SK-N-SH treated with all-trans-retinoic acid at 6 μM for 48 hours (cell line): ENCODE data around the gene CHST12.

ENCODE experiments used
- ATAC-seq: fragments of 200-7000 bp; cut with Tn5 transposase; 3 replicates; pipeline ENCODE4 v1.9.1; 2020; ENCODE audit warnings: mild to moderate bottlenecking, moderate library complexity
- ARNTL ChIP-seq: fragments of 450-650 bp; formaldehyde crosslinking; IDR thresholded peaks from 2 replicates; pipeline ENCODE4 v1.5.0; 2020; ENCODE audit warnings: low read depth, mild to moderate bottlenecking, moderate library complexity, borderline replicate concordance
- BACH2 ChIP-seq: fragments of 250-450 bp; sonication (Bioruptor Pico); IDR thresholded peaks from 2 replicates; pipeline ENCODE4 v1.9.0; 2021; ENCODE audit warnings: mild to moderate bottlenecking, borderline replicate concordance
- CSDC2 ChIP-seq: fragments of 250-450 bp; sonication (Bioruptor Pico); IDR thresholded peaks from 2 replicates; pipeline ENCODE4 v1.5.0; 2020; ENCODE audit warnings: mild to moderate bottlenecking, moderate library complexity
- ESRRG ChIP-seq: fragments of 250-450 bp; sonication (Bioruptor Pico); IDR thresholded peaks from 2 replicates; pipeline ENCODE4 v1.6.1; 2021; ENCODE audit warnings: mild to moderate bottlenecking
- GLIS3 ChIP-seq: fragments of 250-450 bp; sonication (Bioruptor Pico); IDR thresholded peaks from 2 replicates; pipeline ENCODE4 v1.5.0; 2020; ENCODE audit warnings: mild to moderate bottlenecking, moderate library complexity
- ISL1 ChIP-seq: fragments of 250-450 bp; sonication (Bioruptor Pico); IDR thresholded peaks from 2 replicates; pipeline ENCODE4 v2.1.2; 2022; ENCODE audit warnings: mild to moderate bottlenecking, moderate library complexity
- OSR1 ChIP-seq: fragments of 250-450 bp; sonication (Bioruptor Pico); IDR thresholded peaks from 2 replicates; pipeline ENCODE4 v1.8.0; 2022; ENCODE audit warnings: moderate library complexity, mild to moderate bottlenecking, inconsistent platforms
- PPARA ChIP-seq: fragments of 250-450 bp; sonication (Bioruptor Pico); IDR thresholded peaks from 2 replicates; pipeline ENCODE4 v1.5.0; 2020; ENCODE audit warnings: mild to moderate bottlenecking, borderline replicate concordance
- RARB ChIP-seq: fragments of 250-450 bp; sonication (Bioruptor Pico); IDR thresholded peaks from 2 replicates; pipeline ENCODE4 v1.8.0; 2021; ENCODE audit warnings: mild to moderate bottlenecking, moderate library complexity
- SNAI2 ChIP-seq: fragments of 250-450 bp; sonication (Bioruptor Pico); IDR thresholded peaks from 2 replicates; pipeline ENCODE4 v1.5.0; 2020; ENCODE audit warnings: mild to moderate bottlenecking, moderate library complexity
- TCF4 ChIP-seq: fragments of 250-450 bp; sonication (Bioruptor Pico); IDR thresholded peaks from 2 replicates; pipeline ENCODE4 v1.8.0; 2021; ENCODE audit warnings: mild to moderate bottlenecking, moderate library complexity, borderline replicate concordance
- TOX ChIP-seq: fragments of 250-450 bp; sonication (Bioruptor Pico); IDR thresholded peaks from 2 replicates; pipeline ENCODE4 v1.8.0; 2021; ENCODE audit warnings: mild to moderate bottlenecking, moderate library complexity, borderline replicate concordance
- ZC3H10 ChIP-seq: fragments of 250-450 bp; sonication (Bioruptor Pico); IDR thresholded peaks from 2 replicates; pipeline ENCODE4 v1.5.1; 2021; ENCODE audit warnings: mild to moderate bottlenecking, moderate library complexity
- ZFP3 ChIP-seq: fragments of 250-450 bp; sonication (Bioruptor Pico); IDR thresholded peaks from 2 replicates; pipeline ENCODE4 v1.5.0; 2020; ENCODE audit warnings: mild to moderate bottlenecking, moderate library complexity
- ZFP30 ChIP-seq: fragments of 450-650 bp; formaldehyde crosslinking; IDR thresholded peaks from 2 replicates; pipeline ENCODE4 v1.5.0; 2022; ENCODE audit warnings: mild to moderate bottlenecking, moderate library complexity
- ZNF565 ChIP-seq: fragments of 450-650 bp; formaldehyde crosslinking; conservative IDR thresholded peaks from 2 replicates; pipeline ENCODE4 v1.5.0; 2020; ENCODE audit warnings: low read depth, mild to moderate bottlenecking, moderate library complexity
- ZNF70 ChIP-seq: fragments of 450-650 bp; formaldehyde crosslinking; IDR thresholded peaks from 2 replicates; pipeline ENCODE4 v1.5.0; 2020; ENCODE audit warnings: mild to moderate bottlenecking, moderate library complexity
- ZNF8 ChIP-seq: fragments of 450-650 bp; formaldehyde crosslinking; IDR thresholded peaks from 2 replicates; pipeline ENCODE4 v1.5.0; 2020; ENCODE audit warnings: mild to moderate bottlenecking, moderate library complexity
- TF ChIP-seq, protein P1 (sequence below): fragments of 250-450 bp; sonication (Bioruptor Pico); IDR thresholded peaks from 2 replicates; pipeline ENCODE4 v1.5.1; 2021; ENCODE audit warnings: mild to moderate bottlenecking, moderate library complexity
- TF ChIP-seq, protein P2 (sequence below): fragments of 250-450 bp; sonication (Bioruptor Pico); IDR thresholded peaks from 2 replicates; pipeline ENCODE4 v1.8.0; 2021; ENCODE audit warnings: low read depth, mild to moderate bottlenecking, moderate library complexity, borderline replicate concordance
- TF ChIP-seq, protein P3 (sequence below): fragments of 250-450 bp; sonication (Bioruptor Pico); IDR thresholded peaks from 2 replicates; pipeline ENCODE4 v1.5.0; 2020; ENCODE audit warnings: mild to moderate bottlenecking, moderate library complexity
- TF ChIP-seq, protein P4 (sequence below): fragments of 250-450 bp; sonication (Bioruptor Pico); IDR thresholded peaks from 2 replicates; pipeline ENCODE4 v1.5.1; 2020; ENCODE audit warnings: low read depth, mild to moderate bottlenecking, moderate library complexity

The CHST12 gene

DNA sequence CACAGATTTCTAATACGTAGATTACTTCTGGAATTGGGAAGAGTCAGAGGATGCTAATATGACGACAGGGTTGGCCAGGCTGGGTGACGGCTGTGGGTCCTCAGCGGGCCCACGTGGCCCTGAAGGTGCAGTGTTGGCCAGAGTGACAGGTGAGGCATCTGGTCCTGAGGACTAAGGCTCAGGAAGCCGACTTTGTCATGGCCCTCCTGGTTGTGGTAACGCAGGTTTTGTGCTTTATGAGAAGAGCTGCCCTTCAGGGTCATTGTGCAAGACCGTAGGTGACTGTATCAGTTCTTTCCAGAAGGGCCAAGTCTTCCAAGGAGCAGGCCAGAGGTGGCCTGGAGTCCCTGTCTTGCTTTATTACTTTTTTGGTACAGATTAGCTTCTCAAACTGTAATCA is 46.2 kb upstream of the CHST12 start:
- TF ChIP-seq RARB (CRISPR knock-in tag) = no peak
- no peak for TF ChIP-seq PPARA
- TF ChIP-seq BACH2 (CRISPR knock-in tag) = no peak
- TF ChIP-seq ZNF70 (CRISPR knock-in tag) = no peak
- no peak for TF ChIP-seq ZC3H10 (CRISPR knock-in tag)
- TF ChIP-seq TOX (CRISPR knock-in tag) = no peak
- TF ChIP-seq ZNF8 = no peak
- no peak for TF ChIP-seq ZNF565 (CRISPR knock-in tag)
- TF ChIP-seq ESRRG (CRISPR knock-in tag) = no peak
- no peak for TF ChIP-seq OSR1 (CRISPR knock-in tag)
- TF ChIP-seq, protein P1, sequence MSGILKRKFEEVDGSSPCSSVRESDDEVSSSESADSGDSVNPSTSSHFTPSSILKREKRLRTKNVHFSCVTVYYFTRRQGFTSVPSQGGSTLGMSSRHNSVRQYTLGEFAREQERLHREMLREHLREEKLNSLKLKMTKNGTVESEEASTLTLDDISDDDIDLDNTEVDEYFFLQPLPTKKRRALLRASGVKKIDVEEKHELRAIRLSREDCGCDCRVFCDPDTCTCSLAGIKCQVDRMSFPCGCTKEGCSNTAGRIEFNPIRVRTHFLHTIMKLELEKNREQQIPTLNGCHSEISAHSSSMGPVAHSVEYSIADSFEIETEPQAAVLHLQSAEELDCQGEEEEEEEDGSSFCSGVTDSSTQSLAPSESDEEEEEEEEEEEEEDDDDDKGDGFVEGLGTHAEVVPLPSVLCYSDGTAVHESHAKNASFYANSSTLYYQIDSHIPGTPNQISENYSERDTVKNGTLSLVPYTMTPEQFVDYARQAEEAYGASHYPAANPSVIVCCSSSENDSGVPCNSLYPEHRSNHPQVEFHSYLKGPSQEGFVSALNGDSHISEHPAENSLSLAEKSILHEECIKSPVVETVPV (CRISPR knock-in tag) = no peak
- no peak for TF ChIP-seq CSDC2 (CRISPR knock-in tag)
- TF ChIP-seq, protein P2, sequence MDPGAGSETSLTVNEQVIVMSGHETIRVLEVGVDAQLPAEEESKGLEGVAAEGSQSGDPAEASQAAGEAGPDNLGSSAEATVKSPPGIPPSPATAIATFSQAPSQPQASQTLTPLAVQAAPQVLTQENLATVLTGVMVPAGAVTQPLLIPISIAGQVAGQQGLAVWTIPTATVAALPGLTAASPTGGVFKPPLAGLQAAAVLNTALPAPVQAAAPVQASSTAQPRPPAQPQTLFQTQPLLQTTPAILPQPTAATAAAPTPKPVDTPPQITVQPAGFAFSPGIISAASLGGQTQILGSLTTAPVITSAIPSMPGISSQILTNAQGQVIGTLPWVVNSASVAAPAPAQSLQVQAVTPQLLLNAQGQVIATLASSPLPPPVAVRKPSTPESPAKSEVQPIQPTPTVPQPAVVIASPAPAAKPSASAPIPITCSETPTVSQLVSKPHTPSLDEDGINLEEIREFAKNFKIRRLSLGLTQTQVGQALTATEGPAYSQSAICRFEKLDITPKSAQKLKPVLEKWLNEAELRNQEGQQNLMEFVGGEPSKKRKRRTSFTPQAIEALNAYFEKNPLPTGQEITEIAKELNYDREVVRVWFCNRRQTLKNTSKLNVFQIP = no peak
- TF ChIP-seq ISL1 (CRISPR knock-in tag) = no peak
- TF ChIP-seq SNAI2 (CRISPR knock-in tag) = no peak
- TF ChIP-seq ZFP30 (CRISPR knock-in tag) = no peak
- TF ChIP-seq, protein P3, sequence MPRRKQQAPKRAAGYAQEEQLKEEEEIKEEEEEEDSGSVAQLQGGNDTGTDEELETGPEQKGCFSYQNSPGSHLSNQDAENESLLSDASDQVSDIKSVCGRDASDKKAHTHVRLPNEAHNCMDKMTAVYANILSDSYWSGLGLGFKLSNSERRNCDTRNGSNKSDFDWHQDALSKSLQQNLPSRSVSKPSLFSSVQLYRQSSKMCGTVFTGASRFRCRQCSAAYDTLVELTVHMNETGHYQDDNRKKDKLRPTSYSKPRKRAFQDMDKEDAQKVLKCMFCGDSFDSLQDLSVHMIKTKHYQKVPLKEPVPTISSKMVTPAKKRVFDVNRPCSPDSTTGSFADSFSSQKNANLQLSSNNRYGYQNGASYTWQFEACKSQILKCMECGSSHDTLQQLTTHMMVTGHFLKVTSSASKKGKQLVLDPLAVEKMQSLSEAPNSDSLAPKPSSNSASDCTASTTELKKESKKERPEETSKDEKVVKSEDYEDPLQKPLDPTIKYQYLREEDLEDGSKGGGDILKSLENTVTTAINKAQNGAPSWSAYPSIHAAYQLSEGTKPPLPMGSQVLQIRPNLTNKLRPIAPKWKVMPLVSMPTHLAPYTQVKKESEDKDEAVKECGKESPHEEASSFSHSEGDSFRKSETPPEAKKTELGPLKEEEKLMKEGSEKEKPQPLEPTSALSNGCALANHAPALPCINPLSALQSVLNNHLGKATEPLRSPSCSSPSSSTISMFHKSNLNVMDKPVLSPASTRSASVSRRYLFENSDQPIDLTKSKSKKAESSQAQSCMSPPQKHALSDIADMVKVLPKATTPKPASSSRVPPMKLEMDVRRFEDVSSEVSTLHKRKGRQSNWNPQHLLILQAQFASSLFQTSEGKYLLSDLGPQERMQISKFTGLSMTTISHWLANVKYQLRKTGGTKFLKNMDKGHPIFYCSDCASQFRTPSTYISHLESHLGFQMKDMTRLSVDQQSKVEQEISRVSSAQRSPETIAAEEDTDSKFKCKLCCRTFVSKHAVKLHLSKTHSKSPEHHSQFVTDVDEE (CRISPR knock-in tag) = no peak
- TF ChIP-seq, protein P4, sequence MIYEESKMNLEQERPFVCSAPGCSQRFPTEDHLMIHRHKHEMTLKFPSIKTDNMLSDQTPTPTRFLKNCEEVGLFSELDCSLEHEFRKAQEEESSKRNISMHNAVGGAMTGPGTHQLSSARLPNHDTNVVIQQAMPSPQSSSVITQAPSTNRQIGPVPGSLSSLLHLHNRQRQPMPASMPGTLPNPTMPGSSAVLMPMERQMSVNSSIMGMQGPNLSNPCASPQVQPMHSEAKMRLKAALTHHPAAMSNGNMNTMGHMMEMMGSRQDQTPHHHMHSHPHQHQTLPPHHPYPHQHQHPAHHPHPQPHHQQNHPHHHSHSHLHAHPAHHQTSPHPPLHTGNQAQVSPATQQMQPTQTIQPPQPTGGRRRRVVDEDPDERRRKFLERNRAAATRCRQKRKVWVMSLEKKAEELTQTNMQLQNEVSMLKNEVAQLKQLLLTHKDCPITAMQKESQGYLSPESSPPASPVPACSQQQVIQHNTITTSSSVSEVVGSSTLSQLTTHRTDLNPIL (CRISPR knock-in tag) = no peak
- ATAC-seq = no peak

DNA sequence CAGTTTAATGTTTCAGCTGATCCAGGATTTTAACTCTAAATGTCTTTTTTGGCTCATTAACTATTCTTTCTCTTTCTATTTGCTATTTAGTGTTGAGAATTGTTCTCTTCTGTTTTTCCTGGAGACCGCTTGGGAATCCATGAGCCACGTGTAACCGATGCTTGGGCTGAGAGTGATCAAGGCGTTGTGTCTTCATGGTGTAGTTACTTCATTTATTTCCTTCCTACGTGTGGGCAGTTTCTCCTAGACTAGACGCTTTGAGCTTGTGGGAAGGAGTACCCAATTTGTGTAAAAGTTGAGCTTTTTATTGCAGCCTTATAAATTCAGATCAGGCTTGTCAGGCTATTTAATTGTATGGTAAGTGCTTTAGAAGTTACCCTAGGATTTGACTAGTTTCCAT is 45.8 kb upstream of the CHST12 start:
- no peak for ATAC-seq
- TF ChIP-seq ZC3H10 (CRISPR knock-in tag) (no peak), TCF4 (CRISPR knock-in tag) (no peak), ZNF8 (no peak), ZNF565 (CRISPR knock-in tag) (no peak), ARNTL (CRISPR knock-in tag) (no peak), TOX (CRISPR knock-in tag) (no peak), OSR1 (CRISPR knock-in tag) (no peak), ESRRG (CRISPR knock-in tag) (no peak), RARB (CRISPR knock-in tag) (no peak), PPARA (no peak), ZFP30 (CRISPR knock-in tag) (no peak), CSDC2 (CRISPR knock-in tag) (no peak), ZNF70 (CRISPR knock-in tag) (no peak), ZFP3 (no peak), SNAI2 (CRISPR knock-in tag) (no peak), ISL1 (CRISPR knock-in tag) (no peak), GLIS3 (CRISPR knock-in tag) (no peak)
- TF ChIP-seq, protein P4 (CRISPR knock-in tag) = no peak
- TF ChIP-seq, protein P1 (CRISPR knock-in tag) = no peak
- TF ChIP-seq, protein P2 = no peak
